HL-60/S4 (cell line): Measurements from ENCODE around the gene IRX2.

ENCODE experiments used
- in situ Hi-C: fragments of 300-500 bp; cut with MboI; formaldehyde crosslinking; loops from 2 replicates; pipeline ENCODE4 v1.14.3; 2022; ENCODE audit warnings: low sequenced_read_pairs

Gene IRX2

GRCh38 chr5:2742921-2743679 is 8.4 kb downstream of the IRX2 start:
- in situ Hi-C loops: no loop called here

- in situ Hi-C loops: no loop called here
These were observed 9.5 kb downstream of the IRX2 start for GRCh38 chr5:2741956-2742355.

GRCh38 chr5:2740876-2741555 is 10.5 kb downstream of the IRX2 start:
- in situ Hi-C loops: no loop called here

- in situ Hi-C loops: no loop called here
These were observed 11.2 kb downstream of the IRX2 start for GRCh38 chr5:2740051-2740875.

- in situ Hi-C loops: no loop called here
These were observed 12.0 kb downstream of the IRX2 start for GRCh38 chr5:2739360-2740050.

- in situ Hi-C loops: no loop called here
These were observed 12.6 kb downstream of the IRX2 start for GRCh38 chr5:2738700-2739359.

GRCh38 chr5:2738156-2738699 is 13.2 kb downstream of the IRX2 start:
- in situ Hi-C loops: no loop called here

GRCh38 chr5:2737273-2738155 is 14.0 kb downstream of the IRX2 start:
- in situ Hi-C loops: no loop called here

- in situ Hi-C loops: no loop called here
These were observed 14.6 kb downstream of the IRX2 start for GRCh38 chr5:2736872-2737271.

GRCh38 chr5:2735996-2736395 is 15.5 kb downstream of the IRX2 start:
- in situ Hi-C loops: no loop called here

GRCh38 chr5:2732850-2733249 is 18.6 kb downstream of the IRX2 start:
- in situ Hi-C loops: no loop called here

- in situ Hi-C loops: no loop called here
These were observed 19.5 kb downstream of the IRX2 start for GRCh38 chr5:2732004-2732403.

- in situ Hi-C loops: no loop called here
These were observed 22.3 kb downstream of the IRX2 start for GRCh38 chr5:2729189-2729588.

- in situ Hi-C loops: no loop called here
These were observed 23.9 kb downstream of the IRX2 start for GRCh38 chr5:2727550-2727949.

- in situ Hi-C loops: no loop called here
These were observed 25.3 kb downstream of the IRX2 start for GRCh38 chr5:2725980-2726765.

GRCh38 chr5:2724831-2725230 is 26.6 kb downstream of the IRX2 start:
- in situ Hi-C loops: no loop called here

GRCh38 chr5:2724031-2724581 is 27.4 kb downstream of the IRX2 start:
- in situ Hi-C loops: no loop called here

- in situ Hi-C loops: no loop called here
These were observed 28.6 kb downstream of the IRX2 start for GRCh38 chr5:2722901-2723300.
